Activated T-cell treated with anti-CD3 and anti-CD28 coated beads for 48 hours (primary cell): ENCODE measurements around the gene KCNQ5.
"Not testable (repeated sequence)": the region's sequence is repeated elsewhere in the genome, so short reads cannot be mapped to it uniquely, and the experiment has no call there.

Source experiments
- DNase-seq: peaks from one replicate; pipeline ENCODE4 v3.0.0-alpha.2; 2020; ENCODE audit warnings: low read depth

Gene KCNQ5

DNA sequence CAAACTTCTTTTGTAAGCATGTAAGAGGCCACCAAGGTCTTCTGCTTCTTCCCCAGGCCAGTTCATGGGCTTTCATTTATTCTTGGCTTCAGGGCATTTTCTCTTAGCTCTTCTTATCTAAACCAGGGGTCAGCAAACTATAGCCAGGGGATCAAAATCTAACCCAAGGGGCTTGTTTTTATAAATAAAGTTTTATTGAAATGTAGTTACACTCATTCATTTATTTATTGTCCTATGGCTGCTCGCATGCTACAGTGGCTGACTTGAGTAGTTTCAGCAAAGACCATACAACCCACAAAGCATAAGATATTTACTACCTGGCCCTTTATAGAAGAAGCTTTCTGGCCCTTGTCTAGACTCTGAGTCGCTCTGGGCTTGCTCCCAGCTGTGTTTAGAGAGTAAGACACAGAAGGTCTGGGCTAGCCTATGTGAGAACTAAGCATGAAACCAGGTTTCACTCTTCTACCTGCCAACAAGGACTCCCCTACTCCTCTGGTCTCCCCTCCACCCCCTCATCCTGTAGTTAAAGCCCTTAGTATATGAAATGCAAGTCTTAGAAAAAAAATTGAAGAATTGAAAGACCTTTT lies 560.2 kb downstream of the KCNQ5 start:
- no peak for DNase-seq

DNA sequence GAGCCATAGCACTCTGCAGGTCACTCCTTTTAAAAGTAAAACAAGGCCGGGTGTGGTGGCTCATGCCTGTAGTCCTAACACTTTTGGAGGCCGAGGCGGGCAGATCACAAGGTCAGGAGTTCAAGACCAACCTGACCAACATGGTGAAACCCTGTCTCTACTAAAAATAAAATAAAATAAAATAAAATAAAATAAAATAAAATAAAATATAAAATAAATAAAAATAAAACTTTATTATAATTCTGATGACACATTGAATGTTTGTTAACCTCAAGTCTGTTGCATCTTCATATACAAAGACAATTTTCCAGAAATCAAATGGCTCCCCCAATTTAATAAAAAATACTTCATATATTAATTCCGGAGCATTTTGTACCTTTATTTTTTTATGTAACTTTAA lies 571.4 kb downstream of the KCNQ5 start:
- not testable (repeated sequence) for DNase-seq

DNA sequence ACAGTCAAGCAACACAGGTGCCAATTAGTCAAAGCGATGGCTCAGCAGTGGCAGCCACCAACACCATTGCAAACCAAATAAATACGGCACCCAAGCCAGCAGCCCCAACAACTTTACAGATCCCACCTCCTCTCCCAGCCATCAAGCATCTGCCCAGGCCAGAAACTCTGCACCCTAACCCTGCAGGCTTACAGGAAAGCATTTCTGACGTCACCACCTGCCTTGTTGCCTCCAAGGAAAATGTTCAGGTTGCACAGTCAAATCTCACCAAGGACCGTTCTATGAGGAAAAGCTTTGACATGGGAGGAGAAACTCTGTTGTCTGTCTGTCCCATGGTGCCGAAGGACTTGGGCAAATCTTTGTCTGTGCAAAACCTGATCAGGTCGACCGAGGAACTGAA lies 572.9 kb downstream of the KCNQ5 start:
- DNase-seq: no peak

DNA sequence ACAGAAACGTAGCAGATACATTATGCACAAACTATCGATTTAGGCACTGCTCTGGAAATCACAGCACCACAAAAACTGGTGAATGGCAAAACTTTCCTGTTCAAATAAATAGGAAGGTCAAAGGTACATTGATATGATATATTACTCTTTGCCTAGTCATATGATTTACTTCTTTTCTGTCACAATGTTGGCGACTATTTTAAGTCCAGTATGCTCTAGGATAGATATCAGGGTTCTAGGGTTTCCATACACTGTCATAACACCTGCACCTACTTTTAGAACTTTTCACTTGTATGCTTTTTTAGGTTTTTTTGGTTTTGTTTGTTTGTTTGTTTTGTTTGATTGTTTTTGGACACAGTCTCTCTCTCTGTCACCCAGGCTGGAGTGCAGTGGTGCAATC lies 578.4 kb downstream of the KCNQ5 start:
- DNase-seq: no peak

DNA sequence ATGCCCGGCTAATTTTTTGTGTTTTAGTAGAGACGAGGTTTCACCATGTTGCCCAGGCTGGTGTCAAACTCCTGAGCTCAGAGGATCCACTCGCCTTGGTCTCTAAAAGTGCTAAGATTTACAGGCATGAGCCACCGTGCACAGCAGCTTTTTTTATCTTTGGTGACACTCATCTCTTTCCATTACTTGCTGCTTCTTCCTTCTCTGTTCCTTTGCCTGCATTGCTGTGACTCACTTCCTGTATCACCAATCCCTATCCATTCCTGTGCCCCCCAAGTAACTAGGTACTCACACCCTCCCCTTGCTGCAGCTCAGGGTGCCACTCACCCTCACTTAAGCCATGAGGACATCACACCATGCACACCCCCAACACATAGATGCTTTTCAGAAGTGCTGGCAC lies 578.9 kb downstream of the KCNQ5 start:
- DNase-seq: no peak

DNA sequence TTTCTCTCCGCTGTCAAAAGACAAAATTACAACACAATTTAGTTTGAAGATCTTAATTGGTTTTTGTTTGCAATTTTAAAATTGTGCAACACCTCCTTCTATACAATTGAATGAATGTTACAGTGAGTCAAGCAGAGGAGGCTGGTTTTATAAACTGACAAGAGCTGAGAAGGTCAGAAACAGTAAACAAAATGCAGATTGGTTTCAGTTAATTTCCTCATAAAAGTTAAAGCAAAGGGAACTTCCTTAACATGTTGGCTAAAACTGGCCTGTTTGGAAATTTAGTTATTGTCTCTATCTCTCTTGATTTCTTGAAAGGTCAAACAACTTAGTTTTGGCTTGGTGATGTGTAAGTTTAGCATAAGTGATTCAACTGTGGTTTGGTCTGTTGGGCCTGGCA lies 581.2 kb downstream of the KCNQ5 start:
- DNase-seq: no peak

DNA sequence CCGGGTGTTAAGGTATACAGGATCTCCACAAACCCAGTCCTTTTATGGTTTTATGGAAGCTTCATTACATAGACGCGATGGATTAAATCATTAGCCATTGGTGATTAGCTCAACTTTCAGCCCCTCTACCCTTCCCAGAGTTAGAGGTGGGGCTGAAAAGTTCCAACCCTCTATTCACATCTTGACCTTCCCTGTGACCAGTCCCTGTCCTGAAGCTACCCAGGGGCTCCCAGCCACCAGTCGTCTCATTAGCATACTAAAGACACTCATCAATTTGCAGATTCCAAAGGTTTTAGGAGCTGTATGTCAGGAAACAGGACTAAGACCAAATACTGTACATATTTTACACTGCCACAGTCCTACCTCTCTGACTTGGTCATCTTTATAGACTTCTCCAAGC lies 582.4 kb downstream of the KCNQ5 start:
- DNase-seq: no peak

DNA sequence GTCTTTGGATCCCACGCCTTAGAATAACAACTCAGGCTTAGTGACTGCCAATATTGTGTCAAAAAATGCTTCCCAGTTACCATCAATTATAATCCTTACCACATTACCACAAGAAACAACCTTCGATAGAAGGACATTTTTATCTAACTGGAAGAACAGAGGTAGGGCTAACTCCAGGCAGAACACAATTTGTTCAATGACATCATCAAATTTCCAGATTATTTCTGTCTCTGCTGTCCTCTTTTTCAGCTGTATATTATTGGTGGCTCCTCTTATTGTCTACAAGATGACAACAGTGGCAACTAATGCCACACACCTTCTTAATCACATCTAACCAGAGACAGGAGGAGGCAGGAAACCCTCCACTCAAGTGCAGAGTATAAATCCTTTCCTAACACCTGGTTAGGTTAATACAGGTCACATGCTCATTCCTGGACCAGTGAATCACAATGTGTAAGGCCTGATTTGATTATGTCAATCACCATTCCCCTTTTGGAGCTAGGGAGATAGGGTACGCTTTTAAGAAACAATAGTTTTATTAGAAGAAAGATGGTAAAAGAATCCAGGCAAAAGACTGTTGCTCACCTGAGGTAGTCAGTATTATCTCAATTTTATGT lies 585.5 kb downstream of the KCNQ5 start:
- no peak for DNase-seq

DNA sequence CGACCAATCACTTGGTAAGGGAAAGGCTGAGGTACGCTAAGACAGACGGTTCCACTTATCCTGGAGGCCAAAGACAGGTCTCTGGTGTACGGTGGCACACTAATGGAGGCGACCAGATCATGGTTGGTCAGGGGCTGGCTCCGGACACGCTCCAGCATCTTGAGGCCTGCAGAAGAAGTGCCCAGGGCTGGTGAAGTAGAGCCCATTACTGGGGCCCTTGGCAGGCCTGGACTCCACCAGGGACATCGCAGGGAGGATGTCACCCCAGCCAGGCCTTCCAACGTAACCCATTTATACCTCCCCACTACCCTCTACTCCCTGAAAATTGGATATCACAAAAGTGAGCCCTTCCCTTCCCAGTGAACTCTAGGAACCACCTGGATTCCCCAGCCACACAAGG lies 587.3 kb downstream of the KCNQ5 start:
- no peak for DNase-seq

DNA sequence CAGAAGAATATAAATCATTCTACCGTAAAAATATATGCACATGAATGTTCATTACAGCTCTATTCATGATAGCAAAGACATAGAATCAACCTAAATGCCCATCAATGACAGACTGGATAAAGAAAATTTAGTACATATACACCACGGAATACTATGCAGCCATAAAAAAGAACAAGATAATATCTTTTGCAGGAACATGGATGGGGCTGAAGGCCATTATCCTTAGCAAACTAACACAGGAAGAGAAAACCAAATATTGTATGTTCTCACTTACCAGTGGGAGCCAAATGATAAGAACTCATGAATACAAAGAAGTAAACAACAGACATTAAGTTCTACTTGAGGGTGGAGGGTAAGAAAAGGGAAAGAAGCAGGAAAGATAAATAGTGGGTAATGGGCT lies 595.0 kb downstream of the KCNQ5 start:
- DNase-seq: no peak

DNA sequence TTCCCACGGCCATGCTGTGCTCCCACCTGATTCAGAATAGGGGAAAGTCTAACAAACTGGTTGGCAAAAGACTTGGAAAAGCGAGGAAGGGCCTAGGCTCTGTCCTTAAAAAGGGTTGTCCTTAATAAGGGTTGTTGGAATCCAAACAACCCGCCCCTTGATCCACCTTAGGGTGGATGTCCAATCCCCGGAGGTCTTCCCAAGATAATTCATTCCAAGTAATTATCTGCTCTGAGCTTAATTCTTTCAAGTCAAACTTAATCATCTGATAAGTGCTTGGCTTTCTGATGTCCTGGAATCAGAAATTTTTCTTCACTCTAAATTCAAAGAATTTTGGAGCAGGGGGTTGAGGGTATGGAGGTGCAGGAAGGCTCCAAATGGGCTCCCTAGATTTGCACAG lies 603.5 kb downstream of the KCNQ5 start, which contains the start of gene KHDC1L:
Gene KHDC1L, minus strand, starts transcription at position 101 of the 400 bp plus-strand sequence. Its CDS starts 88 bp downstream, at position 13.
- DNase-seq: no peak

DNA sequence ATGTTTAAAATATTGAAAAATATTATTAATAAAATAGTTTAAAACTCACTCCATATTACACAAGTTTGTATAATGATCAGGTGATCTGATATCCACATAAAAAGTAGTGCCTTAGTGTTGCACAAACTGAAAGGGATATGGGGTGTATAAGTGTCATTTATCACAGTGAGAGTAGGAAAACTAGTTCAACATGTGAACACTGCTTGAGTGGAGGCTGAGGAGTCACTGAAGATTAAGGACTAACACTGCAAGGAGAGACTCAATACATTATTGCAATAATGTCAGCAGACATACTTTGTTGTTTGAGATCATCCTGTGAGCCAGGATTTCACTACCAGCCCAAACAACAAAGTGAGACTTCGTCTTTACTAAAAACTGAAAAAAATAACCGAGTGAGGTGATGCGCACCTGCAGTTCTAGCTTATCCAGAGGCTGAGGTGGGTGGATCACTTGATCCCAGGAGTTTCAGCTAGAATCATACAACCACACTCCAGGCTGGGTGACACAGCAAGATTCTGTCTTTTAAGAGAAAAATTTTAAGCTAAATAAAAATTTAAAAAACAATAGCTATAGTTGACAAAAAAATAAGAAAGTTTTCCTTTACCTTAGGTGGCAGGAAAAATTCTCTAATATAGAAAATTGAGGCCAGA lies 605.9 kb downstream of the KCNQ5 start:
- DNase-seq: no peak

DNA sequence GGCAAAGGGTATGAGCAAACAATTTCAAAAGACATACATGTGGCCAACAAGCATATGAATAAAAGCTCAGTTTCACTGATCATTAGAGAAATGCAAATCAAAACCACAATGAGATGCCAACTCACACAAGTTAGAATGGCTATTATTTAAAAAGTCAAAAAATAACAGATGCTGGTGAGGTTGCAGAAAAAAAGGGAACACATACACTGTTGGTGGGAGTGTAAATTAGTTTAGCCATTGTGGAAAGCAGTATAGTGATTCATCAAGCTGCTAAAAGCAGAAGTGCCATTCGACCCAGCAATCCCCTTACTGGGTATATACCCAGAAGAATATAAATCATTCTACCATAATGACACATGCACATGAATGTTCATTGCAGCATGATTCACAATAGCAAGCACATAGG lies 610.1 kb downstream of the KCNQ5 start:
- DNase-seq: no peak

DNA sequence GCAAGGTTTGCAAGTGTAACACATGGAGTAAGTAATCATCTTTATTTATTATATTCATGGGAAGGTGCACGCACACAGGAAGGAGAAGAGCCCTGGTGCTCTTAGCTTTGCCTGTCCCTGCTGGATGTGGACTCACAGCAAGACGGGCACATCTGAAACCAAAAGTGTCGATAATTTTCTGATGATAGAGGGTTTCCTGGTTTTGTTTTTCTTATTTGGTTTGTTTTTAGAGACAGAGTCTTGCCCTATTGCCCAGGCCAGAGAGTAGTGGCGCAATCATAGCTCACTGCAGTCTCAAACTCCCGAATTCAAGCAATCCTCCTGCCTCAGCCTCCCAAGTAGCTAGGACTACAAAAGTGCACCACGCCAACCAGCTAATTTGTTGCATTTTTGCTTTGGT lies 611.2 kb downstream of the KCNQ5 start:
- DNase-seq: no peak

DNA sequence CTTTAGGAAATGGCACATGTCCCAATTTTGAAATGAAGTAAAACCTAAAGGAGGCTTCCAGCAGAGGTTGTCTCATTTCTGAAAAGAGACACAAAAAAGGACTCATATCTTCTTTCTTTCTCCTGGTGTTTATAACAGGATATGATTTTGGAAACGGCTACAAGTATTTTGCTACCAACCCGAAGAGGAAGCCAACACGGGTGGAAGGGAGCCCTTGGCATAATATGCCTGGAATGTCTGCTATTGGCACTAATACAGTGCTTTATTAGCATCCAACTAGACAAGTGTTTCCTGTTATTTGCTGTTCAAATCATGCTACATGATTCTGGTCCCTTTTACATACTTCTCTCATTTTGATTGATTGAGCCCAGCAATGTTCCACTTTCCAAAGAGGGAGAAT lies 612.1 kb downstream of the KCNQ5 start:
- DNase-seq: not testable (repeated sequence)

DNA sequence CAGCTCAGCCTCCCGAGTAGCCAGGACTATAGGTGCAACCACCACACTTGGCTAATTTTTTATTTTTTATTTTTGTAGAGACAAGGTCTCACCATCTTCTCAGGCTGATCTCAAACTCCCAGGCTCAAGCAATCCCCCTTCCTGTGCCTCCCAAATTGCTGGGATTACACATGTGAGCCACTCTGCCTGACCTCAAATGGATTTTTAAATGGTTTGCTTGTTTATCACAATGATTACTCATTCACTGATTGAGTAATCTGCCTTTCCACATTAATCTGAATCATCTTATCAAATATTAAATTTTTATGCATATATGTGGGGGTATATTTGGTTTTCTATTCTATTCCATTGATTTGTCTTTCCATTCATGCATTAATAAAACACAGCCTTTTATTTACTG lies 612.9 kb downstream of the KCNQ5 start:
- no peak for DNase-seq

DNA sequence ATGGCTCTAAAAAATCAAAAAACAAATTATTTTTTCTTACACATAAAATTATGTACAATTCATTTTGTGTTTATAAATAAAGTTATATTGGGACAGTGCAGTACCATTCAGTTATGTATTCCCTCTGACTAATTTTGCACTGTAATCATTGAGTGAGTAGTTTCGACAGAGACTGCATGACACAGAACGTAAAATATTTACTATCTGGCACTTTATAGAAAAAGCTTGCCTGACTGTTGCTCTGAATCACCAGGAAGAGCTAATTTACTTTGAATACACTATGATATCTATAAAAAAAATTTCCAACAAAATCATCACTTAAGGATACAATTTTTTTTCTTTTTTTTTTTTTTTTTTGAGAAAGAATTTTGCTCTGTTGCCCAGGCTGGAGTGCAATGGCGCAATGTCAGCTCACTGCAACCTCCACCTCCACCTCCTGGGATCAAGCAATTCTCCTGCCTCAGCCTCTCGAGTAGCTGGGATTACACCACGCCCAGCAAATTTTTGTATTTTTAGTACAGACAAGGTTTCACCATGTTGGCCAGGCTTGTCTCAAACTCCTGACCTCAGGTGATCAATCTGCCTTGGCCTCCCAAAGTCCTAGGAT lies 614.4 kb downstream of the KCNQ5 start:
- no peak for DNase-seq

DNA sequence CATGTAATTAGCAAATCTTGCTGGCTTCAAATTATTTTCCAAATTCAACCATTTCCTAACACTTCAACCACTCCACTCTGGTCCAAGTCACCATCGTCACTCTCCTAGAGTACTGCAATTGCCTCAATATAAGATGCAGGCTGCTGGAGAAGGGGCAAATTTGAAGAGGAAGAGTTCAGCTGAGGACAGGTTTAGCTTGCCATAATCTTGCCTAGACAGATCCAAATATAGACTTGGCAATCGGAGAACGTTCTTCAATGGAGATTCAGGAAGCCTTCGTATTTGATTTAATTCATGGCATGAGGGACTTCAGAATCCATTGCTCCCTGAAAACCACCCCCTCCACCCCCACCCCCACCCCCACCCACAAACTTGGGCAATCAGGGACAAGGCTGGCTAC lies 618.9 kb downstream of the KCNQ5 start:
- DNase-seq: no peak

DNA sequence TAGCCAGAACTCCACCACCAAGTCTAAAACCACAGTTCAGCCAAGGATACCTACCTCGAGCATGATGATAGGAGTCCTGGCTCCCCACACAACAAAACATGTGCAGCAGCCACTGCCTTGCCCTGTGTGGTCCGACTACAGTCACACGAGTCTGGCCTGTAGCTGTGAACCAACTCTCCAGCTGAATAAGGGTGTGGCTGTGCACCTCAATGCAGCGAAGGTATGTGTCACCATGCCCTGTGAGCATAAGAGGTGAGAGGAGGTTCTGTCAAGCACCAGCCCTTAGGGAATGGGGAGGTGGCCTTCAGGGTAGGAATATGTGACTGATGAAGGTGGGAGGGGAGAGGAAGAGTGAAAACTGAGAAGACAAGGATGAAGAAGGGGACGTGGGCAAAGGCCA lies 620.1 kb downstream of the KCNQ5 start:
- DNase-seq: no peak
